HepG2 (cell line): Measurements from ENCODE around the gene CDK18. TPM values are rescaled to one million over a fixed set of nuclear protein-coding genes. Genes with fewer than 3 reads are reported as not detected.

Experiments used
- CC2D1A ChIP-seq: sonication (generic); formaldehyde crosslinking; IDR thresholded peaks from 2 replicates; pipeline ENCODE4 v1.8.1; 2023; ENCODE audit warnings: mild to moderate bottlenecking, missing genetic modification reagents
- HMGXB4 ChIP-seq, 2 experiments: sonication (generic) in 1 of 2; formaldehyde crosslinking in 1 of 2; IDR thresholded peaks; 2 replicates each; pipeline versions ENCODE4 v1.4.0 to v1.6.1; 2018 to 2020; ENCODE audit warnings: missing genetic modification reagents in 2 of 2, borderline replicate concordance in 1 of 2, low read depth in 1 of 2, mild to moderate bottlenecking in 1 of 2, missing biosample characterization in 1 of 2
- IRF2 ChIP-seq: IDR thresholded peaks from 2 replicates; pipeline ENCODE4 v1.6.1; 2018; ENCODE audit warnings: missing genetic modification reagents, missing compliant biosample characterization
- MTF2 ChIP-seq: sonication (generic); formaldehyde crosslinking; IDR thresholded peaks from 2 replicates; pipeline ENCODE4 v1.5.0; 2020; ENCODE audit warnings: missing genetic modification reagents, borderline replicate concordance
- NBN ChIP-seq: fragments of 450-650 bp; conservative IDR thresholded peaks from 2 replicates; pipeline ENCODE4 v1.6.1; 2017
- POGK ChIP-seq: sonication (generic); formaldehyde crosslinking; conservative IDR thresholded peaks from 2 replicates; pipeline ENCODE4 v1.8.0; 2022; ENCODE audit warnings: mild to moderate bottlenecking, moderate library complexity, missing genetic modification reagents
- RCOR2 ChIP-seq: IDR thresholded peaks from 2 replicates; pipeline ENCODE4 v1.6.1; 2016; ENCODE audit warnings: missing biosample characterization, missing genetic modification reagents
- RFXANK ChIP-seq: IDR thresholded peaks from 2 replicates; pipeline ENCODE4 v1.6.1; 2016
- SALL2 ChIP-seq: sonication (generic); formaldehyde crosslinking; IDR thresholded peaks from 2 replicates; pipeline ENCODE4 v1.8.1; 2023; ENCODE audit warnings: mild to moderate bottlenecking, missing genetic modification reagents, inconsistent platforms
- TOPORS ChIP-seq: sonication (generic); formaldehyde crosslinking; IDR thresholded peaks from 2 replicates; pipeline ENCODE4 v1.8.0; 2023; ENCODE audit warnings: mild to moderate bottlenecking, missing genetic modification reagents
- YEATS2 ChIP-seq: sonication (generic); formaldehyde crosslinking; IDR thresholded peaks from 2 replicates; pipeline ENCODE4 v1.4.0; 2020; ENCODE audit warnings: missing genetic modification reagents, borderline replicate concordance
- ZBTB3 ChIP-seq: sonication (generic); formaldehyde crosslinking; IDR thresholded peaks from 2 replicates; pipeline ENCODE4 v1.4.0; 2020; ENCODE audit warnings: low read depth, mild to moderate bottlenecking, moderate library complexity, missing genetic modification reagents, borderline replicate concordance
- ZFP36L2 ChIP-seq: sonication (generic); formaldehyde crosslinking; IDR thresholded peaks from 2 replicates; pipeline ENCODE4 v1.4.0; 2020; ENCODE audit warnings: missing genetic modification reagents
- ZNF343 ChIP-seq: sonication (generic); formaldehyde crosslinking; IDR thresholded peaks from 2 replicates; pipeline ENCODE4 v1.4.0; 2020; ENCODE audit warnings: mild to moderate bottlenecking, missing genetic modification reagents
- ZNF44 ChIP-seq: sonication (generic); formaldehyde crosslinking; IDR thresholded peaks from 2 replicates; pipeline ENCODE4 v1.5.1; 2020; ENCODE audit warnings: mild to moderate bottlenecking, missing genetic modification reagents
- ZNF570 ChIP-seq: sonication (generic); formaldehyde crosslinking; IDR thresholded peaks from 2 replicates; pipeline ENCODE4 v1.4.0; 2020; ENCODE audit warnings: mild to moderate bottlenecking, missing genetic modification reagents, borderline replicate concordance
- ZNF615 ChIP-seq: sonication (generic); formaldehyde crosslinking; IDR thresholded peaks from 2 replicates; pipeline ENCODE4 v1.5.0; 2020; ENCODE audit warnings: mild to moderate bottlenecking, missing genetic modification reagents, borderline replicate concordance
- polyA plus RNA-seq, 8 experiments: library from polyadenylated mRNA; depleted of rRNA in 3 of 8; stranded (reverse) in 7 of 8; unstranded in 1 of 8; fragments of >200 nt; fragmentation: Illumina TruSeq in 4 of 8; extraction: Trizol in 4 of 8; gene quantifications; 2 replicates each; pipeline versions ENCODE4 v1.2.1 to v1.2.3, GENCODE V29; 2011 to 2016; ENCODE audit warnings: low read depth in 4 of 8, missing spikeins in 1 of 8, mixed read lengths in 1 of 8; ENCODE audit not compliant: insufficient read depth in 1 of 8
- total RNA-seq, 5 experiments: library from RNA; depleted of rRNA; stranded (reverse); fragments of >200 nt; fragmentation: Illumina TruSeq; extraction: Trizol; gene quantifications; 2 replicates each; pipeline ENCODE4 v1.2.3, GENCODE V29; 2016; ENCODE audit warnings: low read depth in 1 of 5
- TF ChIP-seq, protein P1 (sequence below): IDR thresholded peaks from 2 replicates; pipeline ENCODE4 v1.4.0; 2020; ENCODE audit warnings: mild to moderate bottlenecking, missing genetic modification reagents
- TF ChIP-seq, protein P2 (sequence below): sonication (generic); formaldehyde crosslinking; IDR thresholded peaks from 2 replicates; pipeline ENCODE4 v1.5.1; 2020; ENCODE audit warnings: mild to moderate bottlenecking, moderate library complexity, missing genetic modification reagents
- TF ChIP-seq, protein P3 (sequence below): IDR thresholded peaks from 2 replicates; pipeline ENCODE4 v1.6.1; 2016; ENCODE audit warnings: mild to moderate bottlenecking, missing biosample characterization, missing genetic modification reagents

The CDK18 gene
- total and polyA plus RNA-seq, 2 of the 13 experiments (the other 11 are each of a cell fraction or from before 2014, with no cell fraction given) = 6.4 to 38.8 TPM

- TF ChIP-seq ZNF615 (CRISPR knock-in tag) (no peak), RCOR2 (CRISPR knock-in tag) (no peak), NBN (no peak), YEATS2 (CRISPR knock-in tag) (no peak), IRF2 (peak; percentile 22; the same call in 1 of the 2 replicates), POGK (0 out of 2 replicates have a peak, but pooled peaks have one; percentile 45), MTF2 (CRISPR knock-in tag) (no peak), RFXANK (CRISPR knock-in tag) (no peak), CC2D1A (CRISPR knock-in tag) (no peak), ZNF343 (CRISPR knock-in tag) (no peak), ZBTB3 (CRISPR knock-in tag) (no peak), HMGXB4 (CRISPR knock-in tag; IDR thresholded peaks at IDR 0.05; ENCODE audit: borderline replicate concordance in 1 of 2, low read depth in 1 of 2) (no peak), ZNF570 (CRISPR knock-in tag) (no peak), SALL2 (CRISPR knock-in tag) (no peak), TOPORS (CRISPR knock-in tag) (no peak), ZNF44 (CRISPR knock-in tag) (no peak), ZFP36L2 (no peak)
- TF ChIP-seq, protein P1, sequence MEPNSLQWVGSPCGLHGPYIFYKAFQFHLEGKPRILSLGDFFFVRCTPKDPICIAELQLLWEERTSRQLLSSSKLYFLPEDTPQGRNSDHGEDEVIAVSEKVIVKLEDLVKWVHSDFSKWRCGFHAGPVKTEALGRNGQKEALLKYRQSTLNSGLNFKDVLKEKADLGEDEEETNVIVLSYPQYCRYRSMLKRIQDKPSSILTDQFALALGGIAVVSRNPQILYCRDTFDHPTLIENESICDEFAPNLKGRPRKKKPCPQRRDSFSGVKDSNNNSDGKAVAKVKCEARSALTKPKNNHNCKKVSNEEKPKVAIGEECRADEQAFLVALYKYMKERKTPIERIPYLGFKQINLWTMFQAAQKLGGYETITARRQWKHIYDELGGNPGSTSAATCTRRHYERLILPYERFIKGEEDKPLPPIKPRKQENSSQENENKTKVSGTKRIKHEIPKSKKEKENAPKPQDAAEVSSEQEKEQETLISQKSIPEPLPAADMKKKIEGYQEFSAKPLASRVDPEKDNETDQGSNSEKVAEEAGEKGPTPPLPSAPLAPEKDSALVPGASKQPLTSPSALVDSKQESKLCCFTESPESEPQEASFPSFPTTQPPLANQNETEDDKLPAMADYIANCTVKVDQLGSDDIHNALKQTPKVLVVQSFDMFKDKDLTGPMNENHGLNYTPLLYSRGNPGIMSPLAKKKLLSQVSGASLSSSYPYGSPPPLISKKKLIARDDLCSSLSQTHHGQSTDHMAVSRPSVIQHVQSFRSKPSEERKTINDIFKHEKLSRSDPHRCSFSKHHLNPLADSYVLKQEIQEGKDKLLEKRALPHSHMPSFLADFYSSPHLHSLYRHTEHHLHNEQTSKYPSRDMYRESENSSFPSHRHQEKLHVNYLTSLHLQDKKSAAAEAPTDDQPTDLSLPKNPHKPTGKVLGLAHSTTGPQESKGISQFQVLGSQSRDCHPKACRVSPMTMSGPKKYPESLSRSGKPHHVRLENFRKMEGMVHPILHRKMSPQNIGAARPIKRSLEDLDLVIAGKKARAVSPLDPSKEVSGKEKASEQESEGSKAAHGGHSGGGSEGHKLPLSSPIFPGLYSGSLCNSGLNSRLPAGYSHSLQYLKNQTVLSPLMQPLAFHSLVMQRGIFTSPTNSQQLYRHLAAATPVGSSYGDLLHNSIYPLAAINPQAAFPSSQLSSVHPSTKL (CRISPR knock-in tag) = peak; percentile 21; the same call in 1 of the 2 replicates
- TF ChIP-seq, protein P2, sequence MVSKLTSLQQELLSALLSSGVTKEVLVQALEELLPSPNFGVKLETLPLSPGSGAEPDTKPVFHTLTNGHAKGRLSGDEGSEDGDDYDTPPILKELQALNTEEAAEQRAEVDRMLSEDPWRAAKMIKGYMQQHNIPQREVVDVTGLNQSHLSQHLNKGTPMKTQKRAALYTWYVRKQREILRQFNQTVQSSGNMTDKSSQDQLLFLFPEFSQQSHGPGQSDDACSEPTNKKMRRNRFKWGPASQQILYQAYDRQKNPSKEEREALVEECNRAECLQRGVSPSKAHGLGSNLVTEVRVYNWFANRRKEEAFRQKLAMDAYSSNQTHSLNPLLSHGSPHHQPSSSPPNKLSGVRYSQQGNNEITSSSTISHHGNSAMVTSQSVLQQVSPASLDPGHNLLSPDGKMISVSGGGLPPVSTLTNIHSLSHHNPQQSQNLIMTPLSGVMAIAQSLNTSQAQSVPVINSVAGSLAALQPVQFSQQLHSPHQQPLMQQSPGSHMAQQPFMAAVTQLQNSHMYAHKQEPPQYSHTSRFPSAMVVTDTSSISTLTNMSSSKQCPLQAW (CRISPR knock-in tag) = no peak
- TF ChIP-seq, protein P3, sequence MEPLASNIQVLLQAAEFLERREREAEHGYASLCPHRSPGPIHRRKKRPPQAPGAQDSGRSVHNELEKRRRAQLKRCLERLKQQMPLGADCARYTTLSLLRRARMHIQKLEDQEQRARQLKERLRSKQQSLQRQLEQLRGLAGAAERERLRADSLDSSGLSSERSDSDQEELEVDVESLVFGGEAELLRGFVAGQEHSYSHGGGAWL (CRISPR knock-in tag) = no peak
These were observed 45.5 kb upstream of the CDK18 start (continued) for GRCh38 chr1:205458777-205459566.
